GM13977 (cell line): ENCODE data around the gene CLSTN2.

ENCODE experiments used
- DNase-seq: peaks from one replicate; pipeline ENCODE4 v3.0.0; 2012; ENCODE audit warnings: low spot score
- CTCF ChIP-seq: IDR thresholded peaks from 2 replicates; pipeline ENCODE4 v1.5.1; 2012; ENCODE audit warnings: mild to moderate bottlenecking, control low read depth; ENCODE audit not compliant: insufficient read depth; ENCODE audit errors: extremely low read depth, missing control alignments
- in situ Hi-C: fragments of 300-500 bp; cut with MboI; formaldehyde crosslinking; loops from one replicate; pipeline ENCODE4 v1.12.0; 2022; ENCODE audit warnings: low sequenced_read_pairs, low pct_unique_long_range_greater_than_20kb, mixed read lengths, inconsistent platforms; ENCODE audit not compliant: unreplicated experiment

CLSTN2 gene

GRCh38 chr3:140500473-140500872 is 565.5 kb downstream of the CLSTN2 start:
- TF ChIP-seq CTCF = no peak
- DNase-seq = no peak
- in situ Hi-C loops = no loop called here

GRCh38 chr3:140501061-140501769 is 566.2 kb downstream of the CLSTN2 start:
- TF ChIP-seq CTCF = no peak
- DNase-seq = no peak
- in situ Hi-C loops = no loop called here

GRCh38 chr3:140501770-140502364 is 566.9 kb downstream of the CLSTN2 start:
- in situ Hi-C loops = no loop called here

GRCh38 chr3:140505213-140505612 is 570.2 kb downstream of the CLSTN2 start:
- in situ Hi-C loops = no loop called here
- DNase-seq = peak; percentile 60
- TF ChIP-seq CTCF = no peak

More at GRCh38 chr3:140501770-140502364, 566.9 kb downstream of the CLSTN2 start:
- no peak for TF ChIP-seq CTCF
- DNase-seq = no peak

GRCh38 chr3:140505876-140506275 is 570.9 kb downstream of the CLSTN2 start:
- no peak for TF ChIP-seq CTCF
- DNase-seq = no peak
- in situ Hi-C loops = no loop called here

- no peak for DNase-seq
- in situ Hi-C loops = no loop called here
- TF ChIP-seq CTCF = no peak
Observed at GRCh38 chr3:140508550-140508949, 573.6 kb downstream of the CLSTN2 start.
